Endodermal cell (in vitro differentiated cells): ENCODE results near the gene TRMT1. TPM values are rescaled to one million over a fixed set of nuclear protein-coding genes. Genes with fewer than 3 reads are reported as not detected.

Experiments used
- DNase-seq: peaks from one replicate; pipeline ENCODE4 v3.0.0-alpha.2; 2017
- H3K27ac ChIP-seq: 2 replicates; pipeline ENCODE4 v1.5.1; 2013; ENCODE audit warnings: mild to moderate bottlenecking, low read depth, low read length, moderate library complexity
- H3K27me3 ChIP-seq: 2 replicates; pipeline ENCODE4 v1.6.1; 2013; ENCODE audit warnings: mild to moderate bottlenecking, low read length, moderate library complexity; ENCODE audit not compliant: insufficient read depth, control insufficient read depth, poor library complexity, severe bottlenecking
- H3K36me3 ChIP-seq: 2 replicates; pipeline ENCODE4 v1.7.0; 2013; ENCODE audit warnings: mild to moderate bottlenecking, low read length, moderate library complexity; ENCODE audit not compliant: control insufficient read depth, insufficient read depth
- H3K4me1 ChIP-seq: one replicate; pipeline ENCODE4 v1.7.0; 2013; ENCODE audit warnings: low read length; ENCODE audit not compliant: control insufficient read depth, insufficient read depth
- H3K4me3 ChIP-seq: 2 replicates; pipeline ENCODE4 v1.5.1; 2013; ENCODE audit warnings: mild to moderate bottlenecking, low read length, moderate library complexity
- H3K9ac ChIP-seq: 2 replicates; pipeline ENCODE4 v1.6.1; 2013; ENCODE audit warnings: mild to moderate bottlenecking, low read length, moderate library complexity; ENCODE audit not compliant: poor library complexity, severe bottlenecking; ENCODE audit errors: extremely low read depth
- H3K9me3 ChIP-seq: 2 replicates; pipeline ENCODE4 v1.6.1; 2013; ENCODE audit warnings: mild to moderate bottlenecking, low read length, moderate library complexity; ENCODE audit not compliant: control insufficient read depth
- H3K27ac Mint-ChIP-seq: 2 replicates; pipeline ENCODE4 v1.8.0; 2020; ENCODE audit warnings: mixed read lengths
- H3K27me3 Mint-ChIP-seq: 2 replicates; pipeline ENCODE4 v1.8.0; 2021; ENCODE audit warnings: mild to moderate bottlenecking, mixed read lengths; ENCODE audit not compliant: insufficient read depth
- H3K36me3 Mint-ChIP-seq: 2 replicates; pipeline ENCODE4 v1.8.0; 2020; ENCODE audit warnings: low read depth, mixed read lengths
- H3K4me1 Mint-ChIP-seq: 2 replicates; pipeline ENCODE4 v1.8.0; 2020; ENCODE audit warnings: mixed read lengths
- H3K4me3 Mint-ChIP-seq: 2 replicates; pipeline ENCODE4 v1.8.0; 2020; ENCODE audit warnings: mild to moderate bottlenecking, moderate library complexity, mixed read lengths
- H3K9me3 Mint-ChIP-seq: 2 replicates; pipeline ENCODE4 v1.8.0; 2020; ENCODE audit warnings: mild to moderate bottlenecking, mixed read lengths
- WGBS, 2 experiments: methylation state at CpG; one replicate each; pipeline versions ENCODE4 v1.1.5 to v1.1.7; 2013; ENCODE audit warnings: missing lambda C conversion rate in 2 of 2, mixed read lengths in 1 of 2; ENCODE audit not compliant: insufficient coverage in 1 of 2, insufficient read length in 1 of 2; 5-methylcytosine and 5-hydroxymethylcytosine counted together
- total RNA-seq, 2 donors: library from RNA; stranded (reverse); fragmentation: NEBNext Ultra II Directional in 1 of 2; extraction: Animal tissue kit (Norgen Biotek cat#: 25700) in 1 of 2; gene quantifications; 2 replicates in 1 of 2; 3 replicates in 1 of 2; pipeline ENCODE4 v1.2.1, GENCODE V29; 2021
- TF ChIP-seq, protein P1 (sequence below): fragments of 200-600 bp; sonication (generic); conservative IDR thresholded peaks from 2 replicates; pipeline ENCODE4 v1.5.0; 2021; ENCODE audit warnings: antibody characterized with exemption, mild to moderate bottlenecking

The TRMT1 gene
- total RNA-seq, 2 donors from 2014 or later, result 51.3 to 66.2 TPM

GRCh38 chr19:13095934-13096927, 20.3 kb downstream of the TRMT1 start:
- Histone ChIP-seq H3K27ac (no peak overlapping the region), H3K27me3 (peaks cover 74% of the 10 kb centered on the region), H3K4me1 (peaks cover 11% of the 10 kb centered on the region), H3K4me3 (peak overlapping the region; percentile 63), H3K9ac (no peak overlapping the region), H3K36me3 (no peaks in the 10 kb centered on the region), H3K9me3 (no peaks in the 10 kb centered on the region)
- H3K4me3 Mint-ChIP-seq, result peak overlapping the region; percentile 48
- H3K36me3 Mint-ChIP-seq, result peaks cover 6% of the 10 kb centered on the region
- WGBS, 2 experiments, result 1 to 3% methylated on average over 28 to 42 of the region's 44 CpGs
- no peak overlapping the region for H3K27ac Mint-ChIP-seq
- H3K27me3 Mint-ChIP-seq, result peaks cover 83% of the 10 kb centered on the region
- no peaks in the 10 kb centered on the region for H3K9me3 Mint-ChIP-seq
- DNase-seq, result peak; percentile 92
- peaks cover 14% of the 10 kb centered on the region for H3K4me1 Mint-ChIP-seq
- TF ChIP-seq, protein P1, sequence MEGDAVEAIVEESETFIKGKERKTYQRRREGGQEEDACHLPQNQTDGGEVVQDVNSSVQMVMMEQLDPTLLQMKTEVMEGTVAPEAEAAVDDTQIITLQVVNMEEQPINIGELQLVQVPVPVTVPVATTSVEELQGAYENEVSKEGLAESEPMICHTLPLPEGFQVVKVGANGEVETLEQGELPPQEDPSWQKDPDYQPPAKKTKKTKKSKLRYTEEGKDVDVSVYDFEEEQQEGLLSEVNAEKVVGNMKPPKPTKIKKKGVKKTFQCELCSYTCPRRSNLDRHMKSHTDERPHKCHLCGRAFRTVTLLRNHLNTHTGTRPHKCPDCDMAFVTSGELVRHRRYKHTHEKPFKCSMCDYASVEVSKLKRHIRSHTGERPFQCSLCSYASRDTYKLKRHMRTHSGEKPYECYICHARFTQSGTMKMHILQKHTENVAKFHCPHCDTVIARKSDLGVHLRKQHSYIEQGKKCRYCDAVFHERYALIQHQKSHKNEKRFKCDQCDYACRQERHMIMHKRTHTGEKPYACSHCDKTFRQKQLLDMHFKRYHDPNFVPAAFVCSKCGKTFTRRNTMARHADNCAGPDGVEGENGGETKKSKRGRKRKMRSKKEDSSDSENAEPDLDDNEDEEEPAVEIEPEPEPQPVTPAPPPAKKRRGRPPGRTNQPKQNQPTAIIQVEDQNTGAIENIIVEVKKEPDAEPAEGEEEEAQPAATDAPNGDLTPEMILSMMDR, result peak; percentile 69

- Mint-ChIP-seq H3K27me3 (peaks cover 82% of the 10 kb centered on the region), H3K4me3 (peak overlapping the region; percentile 48), H3K4me1 (peaks cover 21% of the 10 kb centered on the region), H3K36me3 (peaks cover 6% of the 10 kb centered on the region), H3K27ac (no peak overlapping the region), H3K9me3 (no peaks in the 10 kb centered on the region)
- no peaks in the 10 kb centered on the region for H3K9me3 ChIP-seq
- peaks cover 65% of the 10 kb centered on the region for H3K27me3 ChIP-seq
- 0 to 1% methylated on average over 7 to 25 of the region's 25 CpGs for WGBS, 2 experiments
- no peak overlapping the region for H3K9ac ChIP-seq
- H3K36me3 ChIP-seq, result no peaks in the 10 kb centered on the region
- no peak overlapping the region for H3K27ac ChIP-seq
- DNase-seq, result peak; percentile 87
- TF ChIP-seq, protein P1, result no peak
- peaks cover 16% of the 10 kb centered on the region for H3K4me1 ChIP-seq
- peak overlapping the region; percentile 63 for H3K4me3 ChIP-seq
Measured at GRCh38 chr19:13095393-13095784, 21.2 kb downstream of the TRMT1 start.

DNA sequence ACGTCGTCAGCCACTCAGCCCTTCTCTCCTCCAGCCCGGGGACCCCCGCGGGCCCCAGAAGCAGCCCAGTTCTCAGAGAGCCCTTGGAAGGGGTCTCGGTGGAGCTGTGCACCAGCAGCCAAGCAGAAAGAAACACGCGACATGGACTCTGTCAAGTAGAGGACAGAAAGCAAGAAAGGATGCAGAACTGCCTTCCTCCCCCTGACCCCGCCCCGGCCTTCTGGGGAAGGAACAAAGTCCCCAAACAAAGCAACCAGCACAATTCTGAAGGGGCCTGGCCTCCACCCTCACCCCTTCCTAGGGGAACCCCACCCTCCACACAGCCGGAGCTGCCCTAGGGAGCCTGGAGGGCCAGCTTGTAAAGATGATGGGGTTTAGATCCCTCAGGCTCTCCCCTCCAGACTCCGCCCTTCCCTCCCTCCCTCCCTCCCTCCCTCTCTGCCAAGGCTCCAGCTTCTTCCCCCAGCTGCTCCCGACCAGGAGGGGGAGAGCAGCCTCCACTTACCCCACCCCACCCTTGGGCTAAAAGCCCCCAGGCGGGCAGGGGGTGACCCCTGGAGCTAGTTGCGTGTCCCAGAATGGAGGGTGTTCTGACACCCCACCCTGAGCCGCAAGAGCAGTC, 21.7 kb downstream of the TRMT1 start:
- no peaks in the 10 kb centered on the region for H3K9me3 Mint-ChIP-seq
- no peak overlapping the region for H3K27ac Mint-ChIP-seq
- H3K4me3 Mint-ChIP-seq, result peak overlapping the region; percentile 48
- H3K4me1 ChIP-seq, result peaks cover 16% of the 10 kb centered on the region
- H3K9me3 ChIP-seq, result no peaks in the 10 kb centered on the region
- H3K27me3 ChIP-seq, result peaks cover 60% of the 10 kb centered on the region
- TF ChIP-seq, protein P1, result peak; percentile 23
- H3K36me3 ChIP-seq, result no peaks in the 10 kb centered on the region
- peaks cover 1% of the 10 kb centered on the region for H3K36me3 Mint-ChIP-seq
- H3K4me3 ChIP-seq, result peak overlapping the region; percentile 63
- WGBS, 2 experiments, result 9 to 13% methylated on average over 11 to 16 of the region's 16 CpGs
- peaks cover 81% of the 10 kb centered on the region for H3K27me3 Mint-ChIP-seq
- H3K9ac ChIP-seq, result no peak overlapping the region
- H3K4me1 Mint-ChIP-seq, result peaks cover 21% of the 10 kb centered on the region
- peak; percentile 85 for DNase-seq
- H3K27ac ChIP-seq, result no peak overlapping the region
